H9 (cell line): ENCODE data around the gene ASB15. TPM values are rescaled to one million over a fixed set of nuclear protein-coding genes. Genes with fewer than 3 reads are reported as not detected.

Source experiments
- DNase-seq: peaks from one replicate; pipeline ENCODE4 v3.0.0-alpha.2; 2017
- H2AFZ ChIP-seq: one replicate; pipeline ENCODE4 v1.6.1; 2013; ENCODE audit warnings: mild to moderate bottlenecking, low read length, control low read depth, moderate library complexity
- H2AK5ac ChIP-seq: 2 replicates; pipeline ENCODE4 v1.6.1; 2013; ENCODE audit warnings: low read length, control low read depth, mixed read lengths; ENCODE audit not compliant: insufficient read length
- H2BK120ac ChIP-seq: one replicate; pipeline ENCODE4 v1.6.1; 2013; ENCODE audit warnings: low read depth, mild to moderate bottlenecking, low read length, control low read depth, inconsistent platforms; ENCODE audit not compliant: poor library complexity, severe bottlenecking
- H2BK12ac ChIP-seq: 2 replicates; pipeline ENCODE4 v1.6.1; 2013; ENCODE audit warnings: low read length, control low read depth, mixed read lengths, low read depth; ENCODE audit not compliant: insufficient read length
- H2BK15ac ChIP-seq: 2 replicates; pipeline ENCODE4 v1.6.1; 2013; ENCODE audit warnings: low read depth, low read length, control low read depth
- H2BK20ac ChIP-seq: one replicate; pipeline ENCODE4 v1.6.1; 2013; ENCODE audit warnings: low read depth, mild to moderate bottlenecking, low read length, control low read depth, inconsistent platforms; ENCODE audit not compliant: poor library complexity, severe bottlenecking
- H2BK5ac ChIP-seq: 2 replicates; pipeline ENCODE4 v1.6.1; 2013; ENCODE audit warnings: low read length, control low read depth, mixed read lengths; ENCODE audit not compliant: insufficient read length
- H3K14ac ChIP-seq: 2 replicates; pipeline ENCODE4 v1.6.1; 2013; ENCODE audit warnings: low read length, control low read depth; ENCODE audit not compliant: insufficient read depth
- H3K18ac ChIP-seq: 2 replicates; pipeline ENCODE4 v1.6.1; 2013; ENCODE audit warnings: low read depth, mild to moderate bottlenecking, mixed read lengths, low read length, control low read depth; ENCODE audit not compliant: insufficient read length
- H3K23ac ChIP-seq: 2 replicates; pipeline ENCODE4 v1.6.1; 2013; ENCODE audit warnings: low read length, control low read depth, mixed read lengths, low read depth; ENCODE audit not compliant: insufficient read length
- H3K23me2 ChIP-seq: 2 replicates; pipeline ENCODE4 v1.6.1; 2013; ENCODE audit warnings: low read depth, mild to moderate bottlenecking, mixed read lengths, low read length, control low read depth; ENCODE audit not compliant: insufficient read length, poor library complexity, severe bottlenecking
- H3K27ac ChIP-seq: 2 replicates; pipeline ENCODE4 v1.5.1; 2013; ENCODE audit warnings: low read length, control low read depth, mixed read lengths, low read depth; ENCODE audit not compliant: insufficient read length
- H3K27me3 ChIP-seq: 2 replicates; pipeline ENCODE4 v1.6.1; 2013; ENCODE audit warnings: low read length, control low read depth, inconsistent platforms; ENCODE audit not compliant: insufficient read depth
- H3K4ac ChIP-seq: 2 replicates; pipeline ENCODE4 v1.6.1; 2013; ENCODE audit warnings: low read depth, mild to moderate bottlenecking, control low read depth, inconsistent platforms, low read length, moderate library complexity
- H3K4me1 ChIP-seq: 2 replicates; pipeline ENCODE4 v1.6.1; 2013; ENCODE audit warnings: low read length, control low read depth, inconsistent platforms; ENCODE audit not compliant: insufficient read depth
- H3K4me2 ChIP-seq: 2 replicates; pipeline ENCODE4 v1.6.1; 2013; ENCODE audit warnings: low read length, control low read depth, mixed read lengths; ENCODE audit not compliant: insufficient read length, insufficient read depth
- H3K56ac ChIP-seq: 2 replicates; pipeline ENCODE4 v1.6.1; 2013; ENCODE audit warnings: low read depth, mild to moderate bottlenecking, mixed read lengths, low read length, control low read depth; ENCODE audit not compliant: insufficient read length
- H3K79me1 ChIP-seq: 2 replicates; pipeline ENCODE4 v1.6.1; 2013; ENCODE audit warnings: low read depth, mild to moderate bottlenecking, moderate library complexity, low read length, control low read depth, inconsistent platforms; ENCODE audit not compliant: insufficient read depth, poor library complexity, severe bottlenecking
- H3K79me2 ChIP-seq: 2 replicates; pipeline ENCODE4 v1.6.1; 2013; ENCODE audit warnings: low read length, control low read depth, inconsistent platforms; ENCODE audit not compliant: insufficient read depth
- H3K9ac ChIP-seq: 2 replicates; pipeline ENCODE4 v1.6.1; 2013; ENCODE audit warnings: low read length, control low read depth, mixed read lengths; ENCODE audit not compliant: insufficient read length; ENCODE audit errors: extremely low read depth
- H3K9me3 ChIP-seq: one replicate; pipeline ENCODE4 v1.6.1; 2013; ENCODE audit warnings: low read depth, low read length, inconsistent platforms; ENCODE audit not compliant: control insufficient read depth
- H3T11ph ChIP-seq: one replicate; pipeline ENCODE4 v1.6.1; 2013; ENCODE audit warnings: mild to moderate bottlenecking, low read length, control low read depth, inconsistent platforms
- H4K20me1 ChIP-seq: one replicate; pipeline ENCODE4 v1.6.1; 2013; ENCODE audit not compliant: control insufficient read depth, insufficient read length, insufficient read depth
- H4K5ac ChIP-seq: 2 replicates; pipeline ENCODE4 v1.6.1; 2013; ENCODE audit warnings: low read depth, mild to moderate bottlenecking, mixed read lengths, low read length, control low read depth; ENCODE audit not compliant: insufficient read length
- H4K8ac ChIP-seq: replicated peaks from 2 replicates; pipeline ENCODE4 v1.6.1; 2013; ENCODE audit warnings: low read length, control low read depth, mixed read lengths, low read depth; ENCODE audit not compliant: insufficient read length
- H4K91ac ChIP-seq: 2 replicates; pipeline ENCODE4 v1.6.1; 2013; ENCODE audit warnings: low read depth, mild to moderate bottlenecking, moderate library complexity, mixed read lengths, low read length, control low read depth; ENCODE audit not compliant: insufficient read length
- H3K27ac Mint-ChIP-seq, 3 experiments: 2 replicates in 2 of 3; 3 replicates in 1 of 3; pipeline ENCODE4 v1.8.0; 2020 to 2021; ENCODE audit warnings: mixed read lengths in 3 of 3, mild to moderate bottlenecking in 1 of 3, moderate library complexity in 1 of 3
- H3K27me3 Mint-ChIP-seq: 2 replicates; pipeline ENCODE4 v1.8.0; 2021; ENCODE audit warnings: low read depth, mild to moderate bottlenecking, moderate library complexity, mixed read lengths
- H3K36me3 Mint-ChIP-seq, 3 experiments: 2 replicates in 2 of 3; 3 replicates in 1 of 3; pipeline ENCODE4 v1.8.0; 2020 to 2021; ENCODE audit warnings: low read depth in 3 of 3, mixed read lengths in 3 of 3; ENCODE audit not compliant: insufficient read depth in 1 of 3
- H3K4me1 Mint-ChIP-seq, 2 experiments: 2 replicates each; pipeline ENCODE4 v1.8.0; 2020; ENCODE audit warnings: mixed read lengths in 2 of 2
- H3K4me3 Mint-ChIP-seq, 2 experiments: 2 replicates in 1 of 2; 3 replicates in 1 of 2; pipeline ENCODE4 v1.8.0; 2020 to 2021; ENCODE audit warnings: mild to moderate bottlenecking in 2 of 2, mixed read lengths in 2 of 2, moderate library complexity in 1 of 2
- H3K9me3 Mint-ChIP-seq, 2 experiments: 2 replicates in 1 of 2; 3 replicates in 1 of 2; pipeline ENCODE4 v1.8.0; 2020; ENCODE audit warnings: mild to moderate bottlenecking in 2 of 2, mixed read lengths in 2 of 2, moderate library complexity in 1 of 2
- WGBS: extraction: QIAGEN DNeasy Blood & Tissue Kit; methylation state at CpG from one replicate; pipeline ENCODE4 v1.1.7; 2013; ENCODE audit warnings: missing lambda C conversion rate, low lambda C conversion rate, mixed read lengths; ENCODE audit not compliant: insufficient read length; ENCODE audit errors: extremely low coverage; 5-methylcytosine and 5-hydroxymethylcytosine counted together
- total RNA-seq: library from RNA; stranded (reverse); gene quantifications from 2 replicates; pipeline ENCODE4 v1.2.1, GENCODE V29; 2021
- TF ChIP-seq, protein P1 (sequence below): fragments of 200-600 bp; sonication (generic); conservative IDR thresholded peaks from 3 replicates; pipeline ENCODE4 v1.8.0; 2021; ENCODE audit warnings: antibody characterized with exemption, mild to moderate bottlenecking

Gene ASB15
- total RNA-seq, 1 experiment from 2014 or later = not detected

DNA sequence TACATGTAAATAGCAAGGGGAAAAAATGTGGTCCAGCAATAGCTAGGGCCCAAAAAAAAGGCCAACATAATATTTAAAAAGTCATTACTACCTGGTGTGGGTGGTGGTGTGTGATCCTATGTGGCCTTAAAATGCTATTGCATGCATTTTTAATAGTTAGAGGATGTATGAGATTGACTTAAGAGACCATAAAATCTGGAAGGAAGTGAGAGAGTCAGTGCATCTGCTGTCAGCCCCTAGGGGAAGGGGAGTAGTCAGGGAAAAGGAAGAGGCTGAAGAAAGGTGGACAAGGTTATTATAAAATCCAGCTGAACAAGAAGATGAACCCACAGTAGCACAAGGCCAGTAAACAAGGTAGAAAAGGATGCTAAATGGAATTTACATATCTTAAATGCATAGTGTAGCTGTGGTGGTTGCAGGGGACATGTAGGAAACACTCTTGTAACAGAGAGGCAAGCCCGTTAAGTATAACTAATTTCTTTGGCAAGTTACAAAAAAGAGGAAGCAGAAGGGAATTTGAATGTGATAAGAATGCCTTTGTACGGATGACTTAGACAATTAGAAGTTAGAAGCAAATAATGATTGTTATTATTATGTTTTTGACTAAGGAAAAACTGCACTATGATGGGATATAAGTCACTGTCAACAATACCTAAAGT, 32.1 kb upstream of the ASB15 start:
- no peak overlapping the region for H2BK20ac ChIP-seq
- no peak overlapping the region for H4K8ac ChIP-seq
- H3K4me1 ChIP-seq = no peaks in the 10 kb centered on the region; the same call in 1 of the 2 replicates
- no peak overlapping the region for H3K4ac ChIP-seq
- no peaks in the 10 kb centered on the region for H3K23me2 ChIP-seq
- Mint-ChIP-seq H3K4me3 (no peak overlapping the region), H3K4me1 (peaks cover 13 to 14% of the 10 kb centered on the region in 2 experiments), H3K27ac (no peak overlapping the region; a peak in 1 of 7 replicates), H3K36me3 (no peaks in the 10 kb centered on the region; a peak in 1 of 7 replicates), H3K9me3 (no peaks in the 10 kb centered on the region), H3K27me3 (no peaks in the 10 kb centered on the region)
- no peak overlapping the region for H2AFZ ChIP-seq
- H3K9me3 ChIP-seq = no peaks in the 10 kb centered on the region
- no peak overlapping the region for H3K27ac ChIP-seq
- no peak overlapping the region for H3K23ac ChIP-seq
- H3K27me3 ChIP-seq = no peaks in the 10 kb centered on the region
- no peak overlapping the region for H3K4me2 ChIP-seq
- H3K9ac ChIP-seq = no peak overlapping the region
- H4K20me1 ChIP-seq = no peaks in the 10 kb centered on the region
- H4K5ac ChIP-seq = no peak overlapping the region
- H2BK120ac ChIP-seq = no peak overlapping the region
- H2BK5ac ChIP-seq = no peak overlapping the region
- no peaks in the 10 kb centered on the region for H3K79me1 ChIP-seq
- H3K18ac ChIP-seq = no peak overlapping the region
- no peak overlapping the region for H3K56ac ChIP-seq
- H2AK5ac ChIP-seq = no peak overlapping the region
- no peak overlapping the region for H2BK15ac ChIP-seq
- no peaks in the 10 kb centered on the region for H3K79me2 ChIP-seq
- DNase-seq = no peak
- TF ChIP-seq, protein P1, sequence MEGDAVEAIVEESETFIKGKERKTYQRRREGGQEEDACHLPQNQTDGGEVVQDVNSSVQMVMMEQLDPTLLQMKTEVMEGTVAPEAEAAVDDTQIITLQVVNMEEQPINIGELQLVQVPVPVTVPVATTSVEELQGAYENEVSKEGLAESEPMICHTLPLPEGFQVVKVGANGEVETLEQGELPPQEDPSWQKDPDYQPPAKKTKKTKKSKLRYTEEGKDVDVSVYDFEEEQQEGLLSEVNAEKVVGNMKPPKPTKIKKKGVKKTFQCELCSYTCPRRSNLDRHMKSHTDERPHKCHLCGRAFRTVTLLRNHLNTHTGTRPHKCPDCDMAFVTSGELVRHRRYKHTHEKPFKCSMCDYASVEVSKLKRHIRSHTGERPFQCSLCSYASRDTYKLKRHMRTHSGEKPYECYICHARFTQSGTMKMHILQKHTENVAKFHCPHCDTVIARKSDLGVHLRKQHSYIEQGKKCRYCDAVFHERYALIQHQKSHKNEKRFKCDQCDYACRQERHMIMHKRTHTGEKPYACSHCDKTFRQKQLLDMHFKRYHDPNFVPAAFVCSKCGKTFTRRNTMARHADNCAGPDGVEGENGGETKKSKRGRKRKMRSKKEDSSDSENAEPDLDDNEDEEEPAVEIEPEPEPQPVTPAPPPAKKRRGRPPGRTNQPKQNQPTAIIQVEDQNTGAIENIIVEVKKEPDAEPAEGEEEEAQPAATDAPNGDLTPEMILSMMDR = no peak
- no peak overlapping the region for H2BK12ac ChIP-seq
- no peak overlapping the region for H4K91ac ChIP-seq
- H3T11ph ChIP-seq = no peak overlapping the region
- no peak overlapping the region for H3K14ac ChIP-seq
- no CpG with 5 or more reads among the region's 2 CpGs for WGBS
